GM21717 (cell line): ENCODE results near the gene RNASE8.
"Not testable (repeated sequence)": the region's sequence is repeated elsewhere in the genome, so short reads cannot be mapped to it uniquely, and the experiment has no call there.

Experiments
- ATAC-seq: cut with Tn5 transposase; IDR thresholded peaks from one replicate; pipeline ENCODE4 v1.9.1; 2021; ENCODE audit warnings: mild to moderate bottlenecking, moderate library complexity; ENCODE audit not compliant: unreplicated experiment

Gene RNASE8, protein sequence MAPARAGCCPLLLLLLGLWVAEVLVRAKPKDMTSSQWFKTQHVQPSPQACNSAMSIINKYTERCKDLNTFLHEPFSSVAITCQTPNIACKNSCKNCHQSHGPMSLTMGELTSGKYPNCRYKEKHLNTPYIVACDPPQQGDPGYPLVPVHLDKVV

DNA sequence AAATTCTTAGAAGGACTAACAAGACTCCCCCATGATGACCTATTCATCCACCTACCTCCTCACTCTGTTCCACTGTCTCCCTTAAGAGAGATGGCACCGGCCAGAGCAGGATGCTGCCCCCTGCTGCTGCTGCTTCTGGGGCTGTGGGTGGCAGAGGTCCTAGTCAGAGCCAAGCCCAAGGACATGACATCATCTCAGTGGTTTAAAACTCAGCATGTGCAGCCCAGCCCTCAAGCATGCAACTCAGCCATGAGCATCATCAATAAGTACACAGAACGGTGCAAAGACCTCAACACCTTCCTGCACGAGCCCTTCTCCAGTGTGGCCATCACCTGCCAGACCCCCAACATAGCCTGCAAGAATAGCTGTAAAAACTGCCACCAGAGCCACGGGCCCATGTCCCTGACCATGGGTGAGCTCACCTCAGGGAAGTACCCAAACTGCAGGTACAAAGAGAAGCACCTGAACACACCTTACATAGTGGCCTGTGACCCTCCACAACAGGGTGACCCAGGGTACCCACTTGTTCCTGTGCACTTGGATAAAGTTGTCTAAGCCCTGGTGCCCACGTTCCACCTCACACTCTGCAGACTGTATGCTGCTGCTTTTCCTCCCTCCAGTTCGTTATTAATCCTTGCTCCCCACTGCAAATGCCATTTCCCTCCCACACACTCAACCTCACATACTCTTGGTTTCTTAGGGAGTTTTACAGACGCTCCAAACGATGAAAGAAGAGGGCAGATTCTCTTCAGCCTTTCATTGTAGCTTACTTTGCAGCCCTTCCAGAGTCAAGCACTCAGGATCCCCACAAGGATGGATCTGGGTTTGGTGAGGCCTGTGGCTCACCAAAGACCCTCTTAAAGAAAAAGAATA, at the start of gene RNASE8:
Gene RNASE8, plus strand, starts transcription at position 20 of the 873 bp plus-strand sequence. Its CDS starts 71 bp downstream, at position 91.
- no peak for ATAC-seq

DNA sequence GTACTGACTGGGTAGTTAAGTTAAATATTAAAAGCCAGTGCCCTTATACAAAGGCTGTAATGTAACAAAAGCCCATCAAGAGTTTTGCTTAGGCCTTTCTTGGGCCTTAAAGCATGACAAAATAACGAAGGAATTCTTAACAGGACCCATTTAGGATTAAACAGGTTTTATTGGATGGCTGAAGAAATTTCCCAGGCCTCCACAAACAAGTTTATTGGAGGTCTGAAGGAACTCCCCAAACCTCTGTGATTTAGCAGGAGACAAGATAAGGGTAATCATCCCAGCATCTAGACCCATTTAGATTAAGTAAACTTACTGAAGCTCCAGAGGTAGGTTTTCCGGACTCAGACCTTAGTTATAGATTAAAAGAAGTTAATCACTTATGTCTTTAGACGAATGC, 47.9 kb upstream of the RNASE8 start:
- not testable (repeated sequence) for ATAC-seq

DNA sequence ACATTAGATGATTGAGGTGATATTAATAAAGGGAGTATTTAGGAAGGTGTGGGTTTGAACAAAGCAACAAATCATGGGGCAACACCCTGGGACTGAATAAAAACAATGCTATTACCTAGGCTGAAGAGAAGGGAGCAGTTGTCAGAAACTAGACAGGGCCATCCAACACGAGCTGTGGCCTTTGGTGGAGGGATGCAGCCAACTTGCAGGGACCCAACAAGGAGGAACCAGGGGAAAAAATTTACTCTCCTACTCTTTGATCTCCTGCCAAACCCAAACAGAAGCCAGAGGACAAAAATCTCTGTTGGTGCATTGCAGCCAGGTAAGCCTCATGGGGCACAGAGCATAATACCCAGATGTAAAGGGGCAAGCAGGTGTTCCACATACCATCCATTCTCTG, 46.5 kb upstream of the RNASE8 start:
- ATAC-seq = no peak

DNA sequence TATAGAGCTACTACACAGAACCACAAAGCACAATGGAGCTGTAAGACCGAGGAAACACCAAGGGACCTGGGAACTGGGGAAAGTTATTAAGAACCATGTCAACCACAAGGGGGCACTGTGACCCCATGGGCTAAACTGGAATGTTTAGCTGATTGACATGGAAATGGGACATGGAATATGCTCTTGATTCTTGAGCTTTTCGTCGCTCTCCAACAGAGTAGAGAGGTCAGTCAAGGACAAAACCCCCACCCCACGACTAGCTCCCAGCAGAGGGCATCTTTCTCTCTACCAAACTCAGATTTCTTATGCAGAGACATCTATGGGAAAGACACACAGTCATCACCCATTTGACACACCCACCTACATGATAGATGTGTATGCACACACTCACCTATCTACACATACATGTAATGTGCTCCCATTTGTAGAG, 42.8 kb upstream of the RNASE8 start:
- no peak for ATAC-seq

DNA sequence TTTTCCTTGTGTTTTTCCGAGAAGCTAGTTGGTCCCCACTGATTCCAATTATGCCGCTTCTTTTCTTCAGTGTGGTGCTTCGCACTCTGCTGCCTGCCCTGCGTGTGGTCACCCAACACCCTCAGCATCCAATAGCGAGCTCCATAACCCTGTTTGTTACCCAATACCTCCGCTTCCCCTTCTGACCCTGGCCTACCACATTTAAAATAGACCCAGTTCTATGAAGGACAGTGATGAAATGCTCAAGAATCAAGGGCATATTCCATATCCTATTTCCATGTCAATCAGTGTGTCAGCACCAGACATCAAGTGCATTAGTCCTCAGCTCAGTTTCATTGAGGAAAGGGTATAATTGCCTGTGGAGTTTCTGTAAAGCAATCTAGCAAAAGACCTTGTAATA, 42.3 kb upstream of the RNASE8 start:
- ATAC-seq = no peak

DNA sequence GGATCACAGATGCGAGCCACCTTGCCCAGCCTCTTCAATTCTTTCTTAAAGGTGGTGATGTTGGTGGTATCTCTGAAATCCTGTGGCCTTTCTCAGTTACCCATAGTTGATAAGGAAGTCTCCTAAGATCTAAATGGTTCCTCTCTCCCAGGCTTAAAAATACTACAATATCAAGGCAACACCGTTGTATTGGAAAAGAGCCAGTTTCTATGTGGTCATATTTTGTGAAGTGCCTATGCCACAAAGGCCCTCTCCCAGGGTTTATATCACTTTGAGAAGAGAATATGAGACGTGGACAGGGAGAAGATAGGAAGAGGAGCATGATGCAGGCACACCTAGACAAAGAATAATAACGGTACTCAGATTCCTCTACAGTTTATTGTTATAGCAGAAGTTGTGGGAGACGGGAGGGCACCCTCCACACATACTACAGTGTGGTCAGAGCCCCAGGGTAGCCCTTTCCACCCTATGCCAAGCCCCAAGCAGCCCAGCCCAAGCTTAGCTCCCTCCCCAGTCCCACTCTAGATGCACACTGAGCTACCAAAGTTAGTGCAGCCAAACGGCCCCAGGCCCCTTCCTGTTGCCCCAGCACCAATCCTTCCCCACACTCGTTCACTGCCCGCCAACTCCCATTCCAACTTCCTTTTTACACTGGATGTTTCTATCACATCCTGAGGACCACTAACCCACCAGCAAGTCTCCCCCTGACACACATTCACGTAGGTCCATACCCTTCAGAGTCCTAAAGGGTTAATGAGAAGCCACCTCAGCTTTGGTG, 41.0 kb upstream of the RNASE8 start:
- ATAC-seq = no peak

DNA sequence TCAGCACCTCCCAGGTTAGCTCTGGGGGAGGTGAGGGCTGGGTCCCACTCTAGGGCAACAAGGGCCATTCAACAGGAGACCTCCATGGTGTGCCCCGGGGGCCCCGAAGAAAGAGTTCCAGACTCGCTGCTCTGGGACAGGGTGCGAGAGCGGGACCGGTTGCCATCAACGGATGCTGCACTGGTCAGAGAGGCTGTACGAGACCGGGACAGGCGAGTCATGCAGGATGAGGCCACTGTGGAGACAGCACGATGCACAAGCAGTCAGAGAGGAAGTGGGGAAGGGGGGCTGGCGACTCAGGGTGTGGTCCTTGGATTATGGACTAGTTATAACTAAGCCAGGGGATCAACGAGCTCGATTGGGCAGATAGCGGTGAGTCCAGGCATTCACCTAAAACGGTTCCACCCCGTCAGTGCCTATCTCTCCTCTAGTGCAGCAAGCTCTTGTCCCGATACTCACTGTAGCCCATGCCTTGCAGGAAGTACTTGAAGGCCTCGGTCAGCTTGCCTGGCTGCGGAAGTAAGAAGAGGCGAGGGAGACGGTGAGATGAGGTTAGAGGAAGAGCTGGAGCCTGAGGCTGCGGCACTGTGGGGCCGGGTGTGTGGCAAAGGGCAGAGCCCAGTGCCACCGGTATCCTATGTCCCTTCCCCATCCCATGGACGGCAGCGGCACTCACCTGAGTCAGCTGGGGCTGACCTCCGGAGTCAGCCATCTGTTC, 39.9 kb upstream of the RNASE8 start:
- ATAC-seq = no peak

DNA sequence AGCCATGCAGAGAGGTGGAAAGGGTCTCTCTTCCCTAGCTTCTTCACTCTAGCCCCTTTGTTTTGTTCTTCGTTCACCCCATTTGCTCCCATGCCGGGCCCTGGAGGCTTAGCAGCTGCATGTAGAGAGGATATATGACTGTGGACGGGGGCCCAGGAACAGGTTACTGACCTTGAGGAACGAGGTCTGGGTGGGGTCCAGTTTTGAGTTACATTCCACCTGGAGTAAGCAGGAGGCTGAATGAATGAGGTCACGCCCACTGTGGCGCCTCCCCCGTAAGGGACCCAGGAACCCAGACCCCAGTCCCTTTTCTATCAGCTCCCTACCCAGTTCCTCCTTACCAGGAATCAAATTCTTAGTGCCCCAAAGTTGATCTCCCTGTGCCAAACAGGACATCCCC, 39.3 kb upstream of the RNASE8 start:
- ATAC-seq = no peak

DNA sequence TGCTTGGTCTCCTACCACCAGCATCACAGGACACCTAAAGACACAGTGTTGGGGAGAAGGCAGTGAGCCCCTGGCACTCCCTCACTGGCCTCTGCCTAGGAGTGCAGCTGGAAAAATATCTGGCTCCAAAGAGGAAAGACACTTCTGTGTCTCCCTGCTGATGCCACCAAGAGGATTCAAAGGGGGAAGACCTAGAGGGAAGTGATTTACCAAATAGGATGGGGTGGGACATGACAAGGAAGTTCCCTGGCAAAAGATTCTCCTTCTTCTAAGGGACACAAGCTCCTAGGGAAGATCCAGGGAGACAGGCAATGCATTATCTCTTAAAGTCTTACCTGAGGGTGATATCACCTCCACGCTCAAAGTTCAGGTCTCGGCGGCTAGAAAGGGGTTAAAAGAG, 38.8 kb upstream of the RNASE8 start:
- ATAC-seq = no peak

DNA sequence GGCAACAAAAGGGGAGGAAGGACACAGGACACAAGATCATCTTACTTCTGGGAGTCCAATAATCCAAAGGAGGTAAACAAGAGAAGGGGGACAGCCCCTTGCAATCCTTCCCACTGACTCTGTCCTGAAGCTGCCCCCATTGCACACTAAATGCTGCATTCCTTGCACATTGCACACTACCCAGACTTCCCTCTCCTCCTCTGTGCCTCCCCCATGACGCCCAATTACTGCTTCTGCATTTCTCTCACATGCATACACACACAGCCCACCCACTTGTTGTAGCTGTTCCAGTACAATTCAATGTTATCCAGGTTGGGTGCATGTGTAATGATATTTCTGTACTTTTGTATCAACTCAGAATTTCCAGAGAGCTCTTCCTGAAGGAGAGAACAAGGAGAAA, 38.3 kb upstream of the RNASE8 start:
- no peak for ATAC-seq

DNA sequence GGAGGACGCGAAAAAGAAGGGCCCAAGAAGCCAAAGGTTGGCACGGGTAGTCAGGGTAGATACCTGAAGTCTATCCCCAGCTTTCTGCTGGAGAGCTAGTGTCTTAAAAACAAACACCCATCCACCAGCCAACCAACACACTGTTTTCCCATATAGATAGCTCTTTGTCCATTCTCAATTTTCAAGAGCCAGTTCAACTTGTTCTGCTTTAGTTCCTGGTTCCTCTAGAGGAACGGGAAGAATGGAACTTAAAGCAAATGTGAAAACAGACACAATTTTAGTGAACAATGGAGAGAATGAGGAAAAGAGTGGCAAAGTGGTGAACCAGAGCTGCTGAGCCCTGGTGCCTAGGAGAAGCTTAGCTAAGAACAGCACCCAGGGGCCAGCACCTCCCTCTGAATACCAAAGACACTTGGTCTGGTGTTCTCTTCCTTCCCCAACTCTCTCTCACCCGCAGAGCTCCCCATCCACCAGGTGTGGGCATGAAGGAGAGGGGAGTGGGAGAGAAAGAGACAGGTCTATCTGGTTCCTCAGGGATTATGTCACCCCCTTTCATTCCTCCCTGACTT, 36.6 kb upstream of the RNASE8 start:
- ATAC-seq = no peak

DNA sequence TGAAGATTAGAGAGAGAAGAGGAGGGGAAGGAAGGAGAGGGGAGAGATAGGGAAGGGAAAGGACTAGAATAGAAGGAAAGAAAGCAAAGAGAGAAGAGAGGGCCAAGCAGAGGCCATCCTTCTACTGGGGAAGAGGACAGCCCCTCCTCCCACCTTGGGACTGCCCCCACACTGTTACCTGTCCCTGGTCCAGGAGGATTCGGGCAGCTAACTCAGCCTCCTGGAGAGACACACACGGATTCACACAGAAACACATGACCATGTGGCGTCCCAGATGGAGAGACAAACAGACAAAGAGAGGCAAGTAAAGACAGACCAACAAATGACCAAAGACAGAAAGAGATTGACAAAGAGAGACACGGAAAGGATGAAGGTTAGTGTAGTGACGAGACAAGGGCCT, 34.9 kb upstream of the RNASE8 start:
- ATAC-seq = no peak

DNA sequence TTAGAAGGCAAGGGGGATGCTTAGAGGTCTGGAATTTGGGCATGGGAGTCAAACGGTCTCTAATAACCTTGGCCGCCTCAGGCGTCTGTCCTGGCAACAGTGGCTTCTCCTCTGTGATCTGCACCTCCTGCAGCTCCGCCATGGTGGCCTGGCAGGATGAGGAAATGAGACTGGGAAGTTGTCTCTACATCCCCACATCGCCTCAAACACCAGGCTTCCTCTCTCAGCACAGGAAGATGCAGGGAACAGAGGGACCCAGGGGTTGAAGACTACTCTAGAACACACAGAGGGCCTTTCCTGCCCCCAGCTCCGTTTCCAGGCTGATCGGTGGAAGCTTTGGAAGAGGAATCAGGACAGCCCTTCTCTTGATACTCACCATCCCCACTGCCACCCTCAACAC, 34.4 kb upstream of the RNASE8 start:
- no peak for ATAC-seq

DNA sequence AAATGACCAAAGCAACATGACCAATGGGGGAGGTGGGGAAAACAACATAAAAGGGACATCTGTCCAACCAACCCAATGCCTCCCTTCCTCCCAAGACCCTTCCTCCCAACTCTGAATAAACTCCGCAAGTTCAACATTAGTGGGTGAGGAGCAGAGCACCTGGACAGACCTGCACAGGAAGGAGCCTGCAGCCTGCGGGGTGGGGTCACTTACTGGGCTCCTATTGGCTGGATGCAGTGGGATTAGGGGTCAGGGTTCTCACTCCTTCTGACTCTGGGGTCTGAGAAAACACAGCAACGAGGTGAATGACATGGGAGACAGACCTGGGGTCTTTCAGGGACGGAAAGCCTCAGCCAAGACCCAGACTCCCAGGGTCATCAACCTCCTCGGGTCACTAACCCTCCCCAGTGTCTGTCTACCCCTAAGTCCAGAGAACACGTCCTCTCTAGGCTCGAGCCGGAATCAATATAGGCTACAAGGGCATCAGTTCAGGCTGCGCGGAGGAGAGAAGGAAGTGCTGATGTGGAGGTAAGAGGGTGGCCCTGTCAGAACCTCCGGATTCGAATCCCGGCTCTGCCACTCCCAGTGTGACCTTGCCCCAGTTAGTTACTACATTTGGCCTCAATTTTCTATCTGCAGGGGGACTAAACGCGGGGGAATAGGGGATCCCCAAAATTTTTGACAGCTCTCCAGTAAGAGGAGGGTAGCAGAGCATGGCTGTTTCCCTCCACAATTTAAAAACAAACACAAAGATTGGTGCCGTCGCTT, 33.6 kb upstream of the RNASE8 start:
- no peak for ATAC-seq

DNA sequence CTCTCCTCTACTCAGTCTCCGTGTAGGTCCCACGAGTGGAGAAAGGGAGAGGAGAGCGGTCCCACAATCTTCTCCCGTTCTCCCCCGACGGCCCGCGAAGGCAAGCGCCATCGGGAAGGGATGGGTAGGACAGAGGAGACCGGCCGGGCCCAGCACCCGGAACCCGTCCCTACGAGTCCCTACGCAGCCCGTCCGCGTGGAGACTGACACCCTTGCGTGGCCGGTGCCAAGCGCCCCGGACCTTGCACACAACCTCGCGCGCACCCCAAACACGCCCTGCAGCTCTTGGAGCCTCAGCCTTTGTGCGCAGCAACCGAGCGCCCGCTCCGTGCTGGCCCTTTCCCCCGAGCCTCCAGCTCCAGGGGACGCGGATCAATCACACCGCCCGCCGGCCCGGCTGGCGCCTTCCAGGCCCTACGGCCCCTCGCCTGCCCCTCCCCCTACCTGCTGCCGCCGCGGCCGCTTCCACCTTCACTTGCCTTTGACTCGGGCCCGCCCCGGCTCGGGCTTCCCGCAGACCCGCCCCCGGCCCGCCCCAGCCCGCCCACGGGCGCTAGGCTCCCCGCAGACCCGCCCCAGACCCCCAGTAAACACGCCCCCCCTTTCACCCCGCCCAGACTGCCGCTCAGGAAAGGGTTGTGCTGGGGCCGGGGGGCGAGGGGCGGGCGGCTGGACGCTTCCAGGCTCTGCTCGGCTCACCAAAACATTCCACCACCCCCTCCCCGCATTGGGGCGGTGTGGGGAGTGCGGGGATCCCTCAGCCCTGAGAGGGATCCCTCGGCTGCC, 32.8 kb upstream of the RNASE8 start, which contains the start of gene NDRG2:
Gene NDRG2, minus strand, starts transcription at position 477 of the 786 bp plus-strand sequence. CDS start 1,746 bp downstream, outside the sequence.
- no peak for ATAC-seq

DNA sequence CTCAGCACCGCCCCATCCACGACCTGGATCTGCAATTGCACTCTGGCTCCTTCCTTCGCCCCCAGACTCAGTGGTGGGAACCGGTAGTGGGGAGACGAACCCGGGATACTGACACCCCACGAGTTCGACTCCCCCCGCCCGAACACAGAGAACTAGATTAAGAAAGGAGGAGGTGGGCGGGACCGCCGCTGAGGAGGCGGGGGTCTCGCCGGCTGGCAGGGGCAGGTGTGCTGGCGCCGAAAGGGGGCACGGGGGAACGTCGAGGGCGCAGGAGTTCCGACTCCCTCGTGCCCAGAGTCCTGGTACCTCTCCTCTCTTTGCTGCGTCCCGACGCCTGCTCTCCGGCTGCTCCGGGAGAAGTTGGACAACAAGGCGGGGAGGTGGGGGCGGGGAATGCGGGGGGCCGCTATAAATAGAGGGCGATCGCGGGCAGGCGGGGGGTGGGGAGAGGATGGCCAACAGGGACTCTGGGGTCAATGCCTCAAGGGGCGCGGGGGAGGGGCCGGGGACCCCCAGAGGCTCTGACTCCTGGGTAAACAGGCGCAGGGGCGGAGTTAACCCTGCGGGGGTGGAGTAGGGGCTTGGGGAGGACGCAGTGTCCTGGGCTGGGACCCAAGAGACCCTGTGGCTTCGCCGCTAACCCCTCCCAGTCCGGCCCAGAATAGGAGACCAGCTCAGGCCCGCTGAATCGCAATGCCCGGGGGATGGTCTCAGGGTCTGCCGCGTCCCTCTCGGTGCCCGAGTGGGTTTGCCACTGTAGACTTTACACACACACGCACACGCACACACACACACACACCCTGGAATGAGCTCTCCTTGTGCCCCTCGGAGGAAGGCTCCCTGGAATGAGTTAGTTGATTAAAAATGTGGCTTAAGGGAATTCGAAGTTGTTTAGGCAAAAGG, 32.0 kb upstream of the RNASE8 start:
- no peak for ATAC-seq

DNA sequence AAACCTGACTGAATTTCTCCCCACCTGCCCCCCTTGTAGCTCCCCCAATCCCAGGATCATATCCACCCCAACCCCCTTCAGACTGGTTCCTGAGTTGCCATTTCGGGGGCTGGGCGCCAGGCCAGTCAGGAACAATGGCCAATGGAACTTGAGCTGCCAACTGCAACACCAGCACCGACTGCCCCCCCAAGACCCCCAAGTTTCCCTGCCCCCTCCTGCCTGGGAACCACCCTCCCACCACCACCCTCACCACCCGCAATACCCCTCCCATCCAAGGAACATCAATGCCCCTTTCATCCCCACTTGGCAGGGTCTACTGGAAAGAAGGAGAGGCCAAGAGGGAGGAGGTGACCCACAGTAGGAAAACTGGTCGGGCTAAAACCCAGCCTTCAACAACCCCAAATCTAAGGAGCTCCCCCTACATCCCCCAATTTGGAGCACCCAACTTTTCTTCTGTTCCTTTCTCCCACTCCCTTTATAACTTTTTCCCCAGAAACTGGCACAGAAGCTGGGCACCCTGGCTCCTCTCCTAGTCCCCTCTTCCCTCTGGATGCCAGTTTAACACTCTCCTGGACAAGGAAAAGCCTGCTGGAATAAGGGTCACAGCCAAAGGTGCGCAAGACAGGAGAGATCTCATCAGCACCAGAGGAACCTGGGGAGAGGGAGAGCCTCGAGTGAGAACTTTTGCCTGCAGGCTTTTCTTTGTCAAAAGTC, 31.2 kb upstream of the RNASE8 start:
- no peak for ATAC-seq

DNA sequence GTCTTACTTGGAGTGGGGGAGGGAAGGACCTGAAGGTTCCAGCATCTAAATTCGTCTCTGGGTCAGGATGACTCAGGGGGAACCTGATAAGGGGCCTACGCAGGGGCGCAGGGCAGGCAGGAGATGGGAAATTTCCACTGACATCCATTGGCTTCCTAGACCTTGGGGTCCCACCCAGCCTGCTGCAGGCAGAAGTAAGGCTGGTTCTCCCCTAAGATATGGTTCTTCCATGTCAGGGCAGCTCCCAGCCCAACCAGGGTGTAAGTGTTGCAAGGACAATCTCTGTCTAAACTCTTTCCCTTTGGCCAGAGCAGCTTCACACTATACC, 30.7 kb upstream of the RNASE8 start:
- no peak for ATAC-seq
